ENCODE data around the gene WFS1. TPM values are rescaled to one million over a fixed set of nuclear protein-coding genes. Genes with fewer than 3 reads are reported as not detected.

The WFS1 gene
- total RNA-seq, 4 donors from 2014 or later = 62.3 to 159 (median 104) TPM

DNA sequence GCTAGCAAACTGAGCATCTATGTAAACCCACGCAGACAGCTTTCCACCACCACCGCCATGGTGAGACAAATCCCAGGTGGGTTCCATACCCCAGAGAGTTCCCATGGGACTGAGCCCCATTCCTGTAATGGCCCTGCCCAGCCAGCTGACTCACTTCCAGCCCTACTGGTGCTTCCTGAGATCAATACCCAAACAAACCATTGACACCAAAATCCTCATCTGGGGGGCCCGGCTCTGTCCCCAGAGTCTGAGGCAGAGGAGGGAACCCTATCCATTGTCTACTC lies 39.2 kb upstream of the WFS1 start:
- no peak overlapping the region for H3K4me3 ChIP-seq
- TF ChIP-seq POLR2AphosphoS5 (IDR thresholded peaks at IDR 0.05) (no peak), POLR2A (IDR thresholded peaks at IDR 0.05; ENCODE audit: low read depth) (no peak)
- intact Hi-C loops (cut with DNase I) = no loop called here
- H3K4me1 ChIP-seq = no peaks in the 10 kb centered on the region
- peaks cover 0 to 52% (median 2%) of the 10 kb centered on the region in 4 donors for H3K27me3 ChIP-seq
- no peaks in the 10 kb centered on the region for H3K36me3 ChIP-seq
- H3K27ac ChIP-seq (replicated peaks in 1 of 4) = no peak overlapping the region
- WGBS = 62% methylated on average over 3 of the region's 3 CpGs
- H3K9me3 ChIP-seq = no peaks in the 10 kb centered on the region
- DNase-seq (ENCODE audit: extremely low spot score) = no peak

GRCh38 chr4:6230827-6231662 lies 38.6 kb upstream of the WFS1 start:
- H3K4me1 ChIP-seq = no peaks in the 10 kb centered on the region
- TF ChIP-seq CTCF (IDR thresholded peaks at IDR 0.05) (no peak), EP300 (IDR thresholded peaks at IDR 0.05) (no peak), POLR2A (IDR thresholded peaks at IDR 0.05; ENCODE audit: low read depth) (no peak), POLR2AphosphoS5 (IDR thresholded peaks at IDR 0.05) (no peak)
- no peaks in the 10 kb centered on the region for H3K36me3 ChIP-seq
- no peak overlapping the region for H3K27ac ChIP-seq (replicated peaks in 1 of 4)
- H3K4me3 ChIP-seq = no peak overlapping the region
- no peaks in the 10 kb centered on the region for H3K9me3 ChIP-seq
- 94% methylated on average over 20 of the region's 21 CpGs for WGBS
- no peak for DNase-seq (ENCODE audit: extremely low spot score)
- peaks cover 0 to 52% (median under 1%) of the 10 kb centered on the region in 4 donors for H3K27me3 ChIP-seq
- intact Hi-C loops (cut with DNase I) = no loop called here

DNA sequence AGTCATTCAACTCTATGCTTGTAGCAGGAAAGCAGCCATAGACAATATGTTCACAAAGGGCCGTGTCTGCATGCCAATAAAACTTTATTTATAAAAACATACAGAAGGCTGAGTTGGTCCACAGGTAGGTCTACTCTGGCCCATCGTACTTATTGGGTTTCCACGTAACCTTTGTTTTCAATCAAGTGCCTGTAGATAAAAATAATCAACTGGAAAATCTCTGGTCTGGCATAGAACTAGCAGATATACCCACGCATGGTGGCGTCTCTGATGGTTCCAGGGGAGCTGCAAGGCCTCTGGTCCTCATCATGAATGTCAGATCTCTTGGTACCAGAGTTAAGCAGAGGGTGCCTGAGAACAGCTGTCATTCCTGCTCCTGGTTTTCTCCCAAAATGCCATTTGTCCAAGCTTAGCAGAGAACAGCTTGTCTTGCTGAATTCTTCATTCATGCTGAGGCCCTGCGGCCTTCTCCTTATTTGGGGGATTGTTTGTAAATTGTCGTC lies 37.9 kb upstream of the WFS1 start:
- WGBS = 75% methylated on average over 7 of the region's 7 CpGs
- no peaks in the 10 kb centered on the region for H3K4me1 ChIP-seq

GRCh38 chr4:6232836-6233785 lies 36.5 kb upstream of the WFS1 start:
- Histone ChIP-seq H3K4me1 (no peaks in the 10 kb centered on the region), H3K4me3 (no peak overlapping the region), H3K27ac (replicated peaks in 1 of 4) (no peak overlapping the region), H3K27me3 (peaks cover 0 to 32% (median 0%) of the 10 kb centered on the region in 4 donors), H3K36me3 (no peaks in the 10 kb centered on the region), H3K9me3 (no peaks in the 10 kb centered on the region)
- no peak for DNase-seq (ENCODE audit: extremely low spot score)
- TF ChIP-seq POLR2AphosphoS5 (IDR thresholded peaks at IDR 0.05) = no peak
- no peak for TF ChIP-seq POLR2A (IDR thresholded peaks at IDR 0.05; ENCODE audit: low read depth)
- TF ChIP-seq CTCF (IDR thresholded peaks at IDR 0.05) = no peak
- TF ChIP-seq EP300 (IDR thresholded peaks at IDR 0.05) = no peak
- WGBS = 88% methylated on average over 30 of the region's 30 CpGs
- intact Hi-C loops (cut with DNase I) = no loop called here

More for the DNA sequence above, 37.9 kb upstream of the WFS1 start:
- no peak for DNase-seq (ENCODE audit: extremely low spot score)
- no peak for TF ChIP-seq CTCF (IDR thresholded peaks at IDR 0.05)
- no peak for TF ChIP-seq EP300 (IDR thresholded peaks at IDR 0.05)
- no peak for TF ChIP-seq POLR2A (IDR thresholded peaks at IDR 0.05; ENCODE audit: low read depth)
- TF ChIP-seq POLR2AphosphoS5 (IDR thresholded peaks at IDR 0.05) = no peak
- H3K27me3 ChIP-seq = peaks cover 0 to 45% (median 0%) of the 10 kb centered on the region in 4 donors
- no peaks in the 10 kb centered on the region for H3K36me3 ChIP-seq
- no peaks in the 10 kb centered on the region for H3K9me3 ChIP-seq
- no peak overlapping the region for H3K27ac ChIP-seq (replicated peaks in 1 of 4)
- intact Hi-C loops (cut with DNase I) = no loop called here
- no peak overlapping the region for H3K4me3 ChIP-seq

GRCh38 chr4:6233929-6234328 lies 35.7 kb upstream of the WFS1 start:
- WGBS = 87% methylated on average over 6 of the region's 6 CpGs
- no peak overlapping the region for H3K4me3 ChIP-seq
- H3K4me1 ChIP-seq = no peaks in the 10 kb centered on the region
- intact Hi-C loops (cut with DNase I) = no loop called here
- H3K27ac ChIP-seq (replicated peaks in 1 of 4) = no peak overlapping the region
- no peaks in the 10 kb centered on the region for H3K9me3 ChIP-seq
- no peak for DNase-seq (ENCODE audit: extremely low spot score)
- no peak for TF ChIP-seq EP300 (IDR thresholded peaks at IDR 0.05)
- no peak for TF ChIP-seq POLR2AphosphoS5 (IDR thresholded peaks at IDR 0.05)
- TF ChIP-seq POLR2A (IDR thresholded peaks at IDR 0.05; ENCODE audit: low read depth) = no peak
- no peak for TF ChIP-seq CTCF (IDR thresholded peaks at IDR 0.05)
- H3K36me3 ChIP-seq = no peaks in the 10 kb centered on the region
- peaks cover 0 to 28% (median 0%) of the 10 kb centered on the region in 4 donors for H3K27me3 ChIP-seq

All from esophagus muscularis mucosa (tissue), 4 donors.